Testis (tissue), 3 donors: ENCODE results near the gene PLIN4. TPM values are rescaled to one million over a fixed set of nuclear protein-coding genes. Genes with fewer than 3 reads are reported as not detected.
"Not testable (repeated sequence)": the region's sequence is repeated elsewhere in the genome, so short reads cannot be mapped to it uniquely, and the experiment has no call there.

Experiments used
- DNase-seq: peaks from one replicate; pipeline ENCODE4 v3.0.0-alpha.2; 2019
- H3K27ac ChIP-seq, 2 donors: fragments of 200-600 bp; sonication (generic); one replicate each; pipeline ENCODE4 v1.5.1; 2019
- H3K27me3 ChIP-seq: fragments of 200-600 bp; sonication (generic); one replicate; pipeline ENCODE4 v1.5.1; 2019
- H3K36me3 ChIP-seq: fragments of 200-600 bp; sonication (generic); one replicate; pipeline ENCODE4 v1.5.1; 2017; ENCODE audit warnings: low read depth; ENCODE audit errors: missing control alignments
- H3K4me1 ChIP-seq: fragments of 200-600 bp; sonication (generic); one replicate; pipeline ENCODE4 v1.5.1; 2019
- H3K4me3 ChIP-seq, 2 donors: fragments of 200-600 bp; sonication (generic); one replicate each; pipeline ENCODE4 v1.5.1; 2017 to 2019
- H3K9me3 ChIP-seq: fragments of 200-600 bp; sonication (generic); one replicate; pipeline ENCODE4 v1.5.1; 2017
- POLR2A ChIP-seq: fragments of 450-650 bp; IDR thresholded peaks from one replicate; pipeline ENCODE4 v1.6.1; 2017; ENCODE audit warnings: antibody characterized with exemption, mild to moderate bottlenecking, moderate library complexity
- WGBS, 2 donors: methylation state at CpG; one replicate each; pipeline ENCODE4 v1.1.5; 2018; 5-methylcytosine and 5-hydroxymethylcytosine counted together
- intact Hi-C: fragments of 100-400 bp; cut with DNase I; formaldehyde crosslinking; loops from one replicate; pipeline ENCODE4 v1.15.1; 2023; ENCODE audit warnings: low total_unique reads
- polyA plus RNA-seq: library from polyadenylated mRNA; stranded (reverse); fragments of 350-450 nt; fragmentation: Illumina TruSeq; extraction: RNeasy Lipid Tissue Mini Kit (QIAGEN cat#74804); gene quantifications from one replicate; pipeline ENCODE4 v1.2.3, GENCODE V29; 2014; ENCODE audit warnings: low read depth, low replicate concordance; ENCODE audit not compliant: insufficient read depth
- total RNA-seq, 2 donors: library from RNA; depleted of rRNA; stranded (reverse); fragments of >200 nt; gene quantifications; one replicate each; pipeline ENCODE4 v1.2.3, GENCODE V29; 2016
- TF ChIP-seq, protein P1 (sequence below), 3 experiments: fragments of 450-650 bp in 2 of 3; fragments of 200-600 bp in 1 of 3; sonication (generic) in 1 of 3; IDR thresholded peaks; one replicate each; pipeline ENCODE4 v1.5.1; 2016 to 2019; ENCODE audit warnings: antibody characterized with exemption in 3 of 3, mild to moderate bottlenecking in 2 of 3, moderate library complexity in 1 of 3

The PLIN4 gene
- total and polyA plus RNA-seq, 3 donors from 2014 or later, result 2.8 to 4.0 (median 3.7) TPM

DNA sequence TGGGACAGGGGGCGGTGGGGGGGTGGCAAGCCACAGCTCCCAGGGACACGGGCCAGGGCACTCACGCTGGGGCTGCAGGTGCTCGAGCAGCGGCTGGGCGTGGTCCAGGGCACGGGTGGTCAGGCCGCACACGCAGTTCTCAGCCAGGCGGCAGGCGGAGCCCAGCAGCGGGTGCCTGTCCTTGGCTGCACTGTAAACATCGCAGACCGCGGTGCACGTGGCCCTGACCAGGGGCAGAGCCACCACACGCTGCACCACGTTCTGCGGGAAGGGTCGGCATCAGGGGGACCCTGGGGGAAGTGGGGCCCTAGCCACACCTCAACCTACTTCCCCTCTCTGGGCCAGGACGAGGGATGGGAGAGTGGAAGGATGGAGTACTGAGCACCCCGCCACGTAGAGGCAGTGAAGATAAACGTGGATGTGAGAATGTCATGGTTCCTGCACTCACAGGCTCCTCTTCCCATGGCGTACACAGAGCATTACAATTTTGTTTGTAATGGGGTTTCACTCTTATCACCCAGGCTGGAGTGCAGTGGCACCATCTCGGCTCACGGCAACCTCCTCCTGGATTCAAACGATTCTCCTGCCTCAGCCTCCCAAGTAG is 13.4 kb upstream of the PLIN4 start:
- 59 to 62% methylated on average over 17 to 28 of the region's 28 CpGs for WGBS, 2 donors
- Histone ChIP-seq H3K9me3 (no peaks in the 10 kb centered on the region), H3K27me3 (no peaks in the 10 kb centered on the region), H3K36me3 (no peaks in the 10 kb centered on the region), H3K4me1 (peaks cover 3% of the 10 kb centered on the region), H3K27ac (no peak overlapping the region), H3K4me3 (no peak overlapping the region)
- no peak for DNase-seq
- TF ChIP-seq POLR2A, result no peak
- TF ChIP-seq, protein P1, sequence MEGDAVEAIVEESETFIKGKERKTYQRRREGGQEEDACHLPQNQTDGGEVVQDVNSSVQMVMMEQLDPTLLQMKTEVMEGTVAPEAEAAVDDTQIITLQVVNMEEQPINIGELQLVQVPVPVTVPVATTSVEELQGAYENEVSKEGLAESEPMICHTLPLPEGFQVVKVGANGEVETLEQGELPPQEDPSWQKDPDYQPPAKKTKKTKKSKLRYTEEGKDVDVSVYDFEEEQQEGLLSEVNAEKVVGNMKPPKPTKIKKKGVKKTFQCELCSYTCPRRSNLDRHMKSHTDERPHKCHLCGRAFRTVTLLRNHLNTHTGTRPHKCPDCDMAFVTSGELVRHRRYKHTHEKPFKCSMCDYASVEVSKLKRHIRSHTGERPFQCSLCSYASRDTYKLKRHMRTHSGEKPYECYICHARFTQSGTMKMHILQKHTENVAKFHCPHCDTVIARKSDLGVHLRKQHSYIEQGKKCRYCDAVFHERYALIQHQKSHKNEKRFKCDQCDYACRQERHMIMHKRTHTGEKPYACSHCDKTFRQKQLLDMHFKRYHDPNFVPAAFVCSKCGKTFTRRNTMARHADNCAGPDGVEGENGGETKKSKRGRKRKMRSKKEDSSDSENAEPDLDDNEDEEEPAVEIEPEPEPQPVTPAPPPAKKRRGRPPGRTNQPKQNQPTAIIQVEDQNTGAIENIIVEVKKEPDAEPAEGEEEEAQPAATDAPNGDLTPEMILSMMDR (IDR thresholded peaks at IDR 0.05), result no peak
- intact Hi-C loops, result no loop called here

DNA sequence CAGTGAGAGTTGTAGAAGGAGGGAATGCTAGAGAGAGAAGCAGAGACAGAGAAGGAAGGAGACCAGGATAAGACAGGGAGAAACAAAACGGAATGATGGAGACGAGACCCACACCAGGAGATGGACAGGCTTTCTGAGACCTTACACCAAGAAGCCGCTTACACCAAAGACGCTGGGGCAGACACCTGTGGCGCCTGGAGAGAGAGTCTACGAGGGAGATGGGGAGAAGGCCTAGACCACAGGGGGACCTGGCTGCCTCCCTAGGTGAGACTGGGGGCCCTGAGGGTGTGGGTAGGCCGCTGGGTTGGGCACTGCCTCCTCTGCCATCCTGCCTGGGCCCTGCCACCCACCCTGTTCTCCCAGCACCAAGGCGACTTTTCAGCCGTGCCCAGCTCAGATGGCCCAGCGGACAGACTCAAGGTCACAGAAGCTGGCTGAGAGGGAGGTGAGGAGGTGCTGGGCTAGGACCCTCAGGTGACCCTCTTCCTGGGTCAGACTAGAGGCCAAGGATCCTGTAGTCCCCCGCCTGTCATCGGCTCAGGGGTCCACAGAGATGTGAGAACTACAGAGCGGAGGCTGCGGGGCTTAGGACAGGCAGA is 11.7 kb upstream of the PLIN4 start:
- Histone ChIP-seq H3K27me3 (no peaks in the 10 kb centered on the region), H3K9me3 (no peaks in the 10 kb centered on the region), H3K36me3 (no peaks in the 10 kb centered on the region), H3K27ac (no peak overlapping the region), H3K4me1 (no peaks in the 10 kb centered on the region), H3K4me3 (no peak overlapping the region)
- TF ChIP-seq POLR2A, result no peak
- TF ChIP-seq, protein P1 (IDR thresholded peaks at IDR 0.05), result no peak
- 81 to 84% methylated on average over 10 to 14 of the region's 14 CpGs for WGBS, 2 donors
- no peak for DNase-seq
- intact Hi-C loops, result no loop called here

DNA sequence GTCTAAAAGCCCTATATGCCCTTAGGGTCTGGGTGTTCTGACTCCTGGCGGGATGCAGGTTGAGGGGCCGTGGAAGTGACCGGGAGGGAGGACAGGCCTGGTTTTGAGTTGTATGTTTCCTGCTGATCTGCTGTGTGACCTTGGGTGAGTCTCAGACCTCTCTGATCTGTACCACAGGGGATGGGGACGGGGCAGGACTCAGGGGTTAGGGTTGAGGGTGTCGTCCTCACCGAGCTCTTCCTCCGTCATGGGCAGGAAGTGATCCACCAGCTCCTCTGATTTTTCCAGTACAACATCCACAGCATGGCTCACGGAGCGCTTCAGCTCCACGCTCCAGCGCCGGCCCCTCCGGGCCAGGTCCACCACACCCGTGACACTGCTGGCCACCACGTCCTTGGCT is 10.6 kb upstream of the PLIN4 start:
- Histone ChIP-seq H3K4me1 (no peaks in the 10 kb centered on the region), H3K36me3 (no peaks in the 10 kb centered on the region), H3K27me3 (no peaks in the 10 kb centered on the region), H3K4me3 (no peak overlapping the region), H3K9me3 (no peaks in the 10 kb centered on the region), H3K27ac (no peak overlapping the region)
- no peak for DNase-seq
- TF ChIP-seq POLR2A, result no peak
- TF ChIP-seq, protein P1 (IDR thresholded peaks at IDR 0.05), result no peak
- intact Hi-C loops, result no loop called here
- 80% methylated on average over 15 of the region's 15 CpGs for WGBS, 2 donors

DNA sequence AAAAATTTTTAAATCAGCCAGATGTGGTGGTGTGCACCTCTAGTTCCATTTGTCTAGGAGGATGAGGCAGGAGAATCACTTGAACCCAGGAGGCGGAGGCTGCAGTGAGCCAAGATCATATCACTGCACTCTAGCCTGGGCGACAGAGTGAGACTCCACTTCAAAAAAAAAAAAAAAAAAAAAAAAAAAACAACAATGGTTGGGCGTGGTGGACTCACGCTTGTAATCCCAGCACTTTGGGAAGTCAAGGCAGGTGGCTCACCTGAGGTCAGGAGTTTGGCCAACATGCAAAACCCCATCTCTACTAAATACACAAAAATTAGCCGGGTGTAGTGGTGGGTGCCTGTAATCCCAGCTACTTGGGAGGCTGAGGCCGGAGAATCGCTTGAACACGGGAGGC is 9.1 kb upstream of the PLIN4 start:
- intact Hi-C loops, H3K4me3 ChIP-seq, H3K27ac ChIP-seq, H3K27me3 ChIP-seq, DNase-seq, H3K9me3 ChIP-seq, H3K4me1 ChIP-seq, H3K36me3 ChIP-seq: not testable (repeated sequence)
- WGBS, 2 donors, result 95 to 98% methylated on average over 8 of the region's 8 CpGs

DNA sequence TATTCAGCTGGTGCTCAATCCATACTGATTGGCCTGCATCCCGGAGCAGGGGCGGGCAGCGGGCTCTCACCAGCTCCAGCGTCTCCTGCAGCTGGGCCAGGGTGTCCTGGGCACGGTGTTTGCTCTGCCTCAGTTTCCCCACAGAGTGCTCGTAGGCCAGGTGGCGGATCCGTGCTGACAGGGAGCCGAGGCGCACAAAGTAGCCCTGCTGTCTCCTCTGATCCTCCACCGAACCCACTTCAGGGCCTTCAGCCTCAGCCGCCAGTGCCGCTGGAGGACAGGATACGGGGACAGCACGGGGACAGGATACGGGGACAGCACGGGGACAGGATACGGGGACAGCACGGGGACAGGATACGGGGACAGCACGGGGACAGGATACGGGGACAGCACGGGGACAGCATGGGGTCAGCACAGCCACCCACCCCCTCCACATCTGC is 7.3 kb upstream of the PLIN4 start:
- H3K27ac ChIP-seq, result no peak overlapping the region

More for the DNA sequence above, 7.3 kb upstream of the PLIN4 start:
- no peak overlapping the region for H3K4me3 ChIP-seq
- H3K9me3 ChIP-seq, result no peaks in the 10 kb centered on the region
- no peak for TF ChIP-seq POLR2A
- TF ChIP-seq, protein P1 (IDR thresholded peaks at IDR 0.05), result no peak
- no peaks in the 10 kb centered on the region for H3K27me3 ChIP-seq
- no peaks in the 10 kb centered on the region for H3K36me3 ChIP-seq
- intact Hi-C loops, result no loop called here
- no peak for DNase-seq
- no peaks in the 10 kb centered on the region for H3K4me1 ChIP-seq
- WGBS, 2 donors, result 76 to 83% methylated on average over 14 to 21 of the region's 23 CpGs
